ENCODE results near the gene RIT1. TPM values are rescaled to one million over a fixed set of nuclear protein-coding genes. Genes with fewer than 3 reads are reported as not detected.

The RIT1 gene
- total RNA-seq, 1 donor from 2014 or later, result 38.3 TPM

DNA sequence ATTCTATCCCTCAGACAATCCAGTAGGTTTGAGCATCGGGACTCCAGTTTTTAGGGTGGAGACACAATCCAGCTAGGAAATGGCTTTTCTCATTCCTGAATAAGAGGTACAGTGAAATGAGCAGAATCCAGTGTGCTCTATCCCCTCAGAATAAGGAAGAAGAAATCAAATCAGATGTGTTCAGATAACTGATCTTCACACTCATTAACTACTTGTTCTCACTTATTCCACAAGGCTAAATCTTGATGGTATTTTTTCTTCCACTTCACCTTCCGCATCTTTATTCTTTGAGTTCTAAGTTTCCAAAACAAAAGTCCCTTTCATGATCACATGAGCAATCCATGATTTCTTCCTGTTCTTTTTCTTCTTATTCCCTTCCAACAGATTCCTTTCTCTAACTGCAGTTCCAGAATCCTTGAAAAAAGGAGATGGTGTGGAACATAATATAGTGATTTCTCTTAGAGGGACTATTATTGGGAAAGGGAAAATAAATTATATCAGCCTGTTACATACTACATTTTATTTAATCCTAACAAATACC lies 50.1 kb downstream of the RIT1 start:
- TF ChIP-seq POLR2AphosphoS5 (IDR thresholded peaks at IDR 0.05; ENCODE audit: insufficient read depth in 1 of 2, low read depth in 1 of 2) (no peak), CTCF (IDR thresholded peaks at IDR 0.05) (no peak), POLR2A (IDR thresholded peaks at IDR 0.05) (no peak)
- Histone ChIP-seq H3K36me3 (no peaks in the 10 kb centered on the region), H3K4me1 (peaks cover 33% of the 10 kb centered on the region), H3K9me3 (no peaks in the 10 kb centered on the region), H3K27ac (peak overlapping the region; percentile 95), H3K4me3 (peak overlapping the region; percentile 47 to 49), H3K27me3 (no peaks in the 10 kb centered on the region)
- DNase-seq (ENCODE audit: extremely low spot score in 2 of 2), result no peak
- intact Hi-C loops (cut with DNase I), result no loop called here

GRCh38 chr1:155859881-155860871 lies 51.0 kb downstream of the RIT1 start:
- Histone ChIP-seq H3K4me3 (peak overlapping the region; percentile 47 to 49), H3K27me3 (no peaks in the 10 kb centered on the region), H3K27ac (peak overlapping the region; percentile 95), H3K9me3 (no peaks in the 10 kb centered on the region), H3K36me3 (no peaks in the 10 kb centered on the region), H3K4me1 (peaks cover 38% of the 10 kb centered on the region)
- DNase-seq (ENCODE audit: extremely low spot score in 2 of 2), result peak in 1 of 2 donors; percentile 89
- TF ChIP-seq POLR2A (IDR thresholded peaks at IDR 0.05) (no peak), CTCF (IDR thresholded peaks at IDR 0.05) (no peak), POLR2AphosphoS5 (IDR thresholded peaks at IDR 0.05; ENCODE audit: insufficient read depth in 1 of 2, low read depth in 1 of 2) (peak in 1 of 2 donors; percentile 81)
- intact Hi-C loops (cut with DNase I), result no loop called here

- intact Hi-C loops (cut with DNase I), result no loop called here
- Histone ChIP-seq H3K36me3 (peaks cover 0 to 6% of the 10 kb centered on the region in 2 donors), H3K27me3 (no peaks in the 10 kb centered on the region), H3K4me3 (peak within 1 kb of the TSS; percentile 47 to 49), H3K9me3 (no peaks in the 10 kb centered on the region), H3K27ac (peak within 1 kb of the TSS; percentile 95), H3K4me1 (peaks cover 38% of the 10 kb centered on the region)
- TF ChIP-seq POLR2AphosphoS5 (IDR thresholded peaks at IDR 0.05; ENCODE audit: insufficient read depth in 1 of 2, low read depth in 1 of 2), result peak; percentile 88 to 98
- TF ChIP-seq POLR2A (IDR thresholded peaks at IDR 0.05), result peak in 1 of 2 donors; percentile 55
- no peak for TF ChIP-seq CTCF (IDR thresholded peaks at IDR 0.05)
- DNase-seq (ENCODE audit: extremely low spot score in 2 of 2), result peak in 1 of 2 donors; percentile 96
Observed at GRCh38 chr1:155859234-155859829, 51.8 kb downstream of the RIT1 start, which contains the start of gene SYT11. Gene SYT11, plus strand, starts transcription at chr1:155859567. Its CDS starts 195 bp downstream, at chr1:155859762.

- DNase-seq (ENCODE audit: extremely low spot score in 2 of 2), result no peak
- intact Hi-C loops (cut with DNase I), result no loop called here
- peak overlapping the region; percentile 47 to 49 for H3K4me3 ChIP-seq
- H3K4me1 ChIP-seq, result peaks cover 38% of the 10 kb centered on the region
- H3K27ac ChIP-seq, result peak overlapping the region; percentile 95
- TF ChIP-seq CTCF (IDR thresholded peaks at IDR 0.05) (no peak), POLR2AphosphoS5 (IDR thresholded peaks at IDR 0.05; ENCODE audit: insufficient read depth in 1 of 2, low read depth in 1 of 2) (no peak), POLR2A (IDR thresholded peaks at IDR 0.05) (no peak)
- H3K9me3 ChIP-seq, result no peaks in the 10 kb centered on the region
- H3K27me3 ChIP-seq, result no peaks in the 10 kb centered on the region
- H3K36me3 ChIP-seq, result peaks cover 0 to 10% of the 10 kb centered on the region in 2 donors
Observed at GRCh38 chr1:155858800-155859233, 52.3 kb downstream of the RIT1 start.

Measured in vagina (tissue), 2 donors.